Stimulated activated CD4-positive, alpha-beta T cell treated with anti-CD3 and anti-CD28 coated beads, TNF-alpha, amount 100 ng/mL, for 48 hours (primary cell): ENCODE results near the gene MAGI1.

ENCODE experiments used
- DNase-seq, 3 donors: peaks; one replicate each; pipeline ENCODE4 v3.0.0-alpha.2; 2020; ENCODE audit warnings: low read depth in 3 of 3

Gene MAGI1

GRCh38 chr3:65669163-65669875 lies 369.4 kb downstream of the MAGI1 start:
- DNase-seq: no peak

GRCh38 chr3:65667963-65668362 lies 370.8 kb downstream of the MAGI1 start:
- DNase-seq: no peak

- no peak for DNase-seq
These were observed 372.1 kb downstream of the MAGI1 start for GRCh38 chr3:65666448-65667091.

- no peak for DNase-seq
These were observed 372.8 kb downstream of the MAGI1 start for GRCh38 chr3:65665915-65666314.

GRCh38 chr3:65664931-65665330 lies 373.8 kb downstream of the MAGI1 start:
- DNase-seq: no peak

GRCh38 chr3:65664446-65664845 lies 374.3 kb downstream of the MAGI1 start:
- no peak for DNase-seq

GRCh38 chr3:65662095-65662494 lies 376.6 kb downstream of the MAGI1 start:
- DNase-seq: no peak

- DNase-seq: no peak
These were observed 378.6 kb downstream of the MAGI1 start for GRCh38 chr3:65660000-65660598.

- DNase-seq: no peak
These were observed 379.3 kb downstream of the MAGI1 start for GRCh38 chr3:65659396-65659795.

- DNase-seq: no peak
These were observed 380.3 kb downstream of the MAGI1 start for GRCh38 chr3:65658401-65658800.

GRCh38 chr3:65655061-65655460 lies 383.7 kb downstream of the MAGI1 start:
- no peak for DNase-seq

- DNase-seq: no peak
These were observed 385.0 kb downstream of the MAGI1 start for GRCh38 chr3:65653731-65654130.

GRCh38 chr3:65650247-65650646 lies 388.5 kb downstream of the MAGI1 start:
- DNase-seq: no peak

- no peak for DNase-seq
These were observed 391.3 kb downstream of the MAGI1 start for GRCh38 chr3:65647369-65647768.

GRCh38 chr3:65642883-65643282 lies 395.8 kb downstream of the MAGI1 start:
- no peak for DNase-seq

GRCh38 chr3:65641777-65642176 lies 396.9 kb downstream of the MAGI1 start:
- DNase-seq: no peak

GRCh38 chr3:65641045-65641444 lies 397.7 kb downstream of the MAGI1 start:
- no peak for DNase-seq

- DNase-seq: no peak
These were observed 399.3 kb downstream of the MAGI1 start for GRCh38 chr3:65639444-65639843.

GRCh38 chr3:65638301-65638700 lies 400.4 kb downstream of the MAGI1 start:
- no peak for DNase-seq

GRCh38 chr3:65636326-65636725 lies 402.4 kb downstream of the MAGI1 start:
- DNase-seq: no peak

- DNase-seq: no peak
These were observed 403.1 kb downstream of the MAGI1 start for GRCh38 chr3:65635657-65636056.

GRCh38 chr3:65633018-65633638 lies 405.6 kb downstream of the MAGI1 start:
- DNase-seq: no peak

GRCh38 chr3:65632414-65632813 lies 406.3 kb downstream of the MAGI1 start:
- DNase-seq: no peak
